ENCODE results near the gene CCDC138.

- TF ChIP-seq POLR2AphosphoS5 (IDR thresholded peaks at IDR 0.05): no peak
- no peak for TF ChIP-seq CTCF (IDR thresholded peaks at IDR 0.05)
Measured at GRCh38 chr2:108878276-108878675, 91.7 kb downstream of the CCDC138 start.
